A673 (cell line): Measurements from ENCODE around the gene C10orf95. TPM values are rescaled to one million over a fixed set of nuclear protein-coding genes. Genes with fewer than 3 reads are reported as not detected.
"Not testable (repeated sequence)": the region's sequence is repeated elsewhere in the genome, so short reads cannot be mapped to it uniquely, and the experiment has no call there.

Experiments used
- Bru-seq: library from RNA; stranded (reverse); fragments of 400-500 nt; gene quantifications from one replicate; lab custom pipeline; 2021; lab: Mats Ljungman, UMichigan
- BruChase-seq, 2 experiments: library from RNA; stranded (reverse); fragments of 400-500 nt; gene quantifications; one replicate each; lab custom pipeline; 2021; lab: Mats Ljungman, UMichigan
- BruUV-seq: library from RNA; stranded (reverse); fragments of 400-500 nt; replicated peaks from 2 replicates; lab custom pipeline; 2021; lab: Mats Ljungman, UMichigan
- CTCF ChIA-PET: fragments of 300-600 bp; sonication (Branson Sonifier 250); formaldehyde crosslinking; loops from one replicate; lab custom pipeline; 2022; ENCODE audit warnings: antibody characterized with exemption; lab: Charles Lee
- POLR2A ChIA-PET: fragments of 300-600 bp; sonication (Branson Sonifier 250); formaldehyde crosslinking; loops from one replicate; lab custom pipeline; 2022; ENCODE audit warnings: antibody characterized with exemption; ENCODE audit not compliant: low non-redundant PET; lab: Charles Lee
- DNase-seq: peaks from one replicate; pipeline ENCODE4 v3.0.0-alpha.2; 2015; ENCODE audit warnings: low spot score
- H3K27ac ChIP-seq: fragments of 200-600 bp; sonication (generic); 2 replicates; pipeline ENCODE4 v1.5.1; 2016; ENCODE audit warnings: mixed run types, low read depth, mild to moderate bottlenecking, mixed read lengths, antibody characterized with exemption, low read length; ENCODE audit not compliant: poor library complexity, severe bottlenecking
- H3K27me3 ChIP-seq: fragments of 200-600 bp; sonication (generic); replicated peaks from 2 replicates; pipeline ENCODE4 v1.6.1; 2017; ENCODE audit warnings: mixed run types, low read depth, mild to moderate bottlenecking, mixed read lengths, antibody characterized with exemption, low read length; ENCODE audit not compliant: insufficient read depth, poor library complexity
- H3K36me3 ChIP-seq: fragments of 200-600 bp; sonication (generic); 2 replicates; pipeline ENCODE4 v1.6.1; 2016; ENCODE audit warnings: mixed run types, mild to moderate bottlenecking, mixed read lengths, antibody characterized with exemption, low read length; ENCODE audit not compliant: insufficient read depth, poor library complexity, severe bottlenecking
- H3K4me1 ChIP-seq: fragments of 200-600 bp; sonication (generic); 2 replicates; pipeline ENCODE4 v1.6.1; 2017; ENCODE audit warnings: mixed run types, mild to moderate bottlenecking, mixed read lengths, antibody characterized with exemption, low read length; ENCODE audit not compliant: insufficient read depth, poor library complexity, severe bottlenecking
- H3K4me3 ChIP-seq: fragments of 200-600 bp; sonication (generic); 2 replicates; pipeline ENCODE4 v1.5.1; 2016; ENCODE audit warnings: low read depth, mixed run types, mild to moderate bottlenecking, mixed read lengths, low read length; ENCODE audit not compliant: poor library complexity, severe bottlenecking
- H3K9me3 ChIP-seq: fragments of 200-600 bp; sonication (generic); 2 replicates; pipeline ENCODE4 v1.6.1; 2016; ENCODE audit warnings: mixed run types, low read depth, mild to moderate bottlenecking, mixed read lengths, antibody characterized with exemption, low read length; ENCODE audit not compliant: poor library complexity, severe bottlenecking
- EZH2 ChIP-seq: fragments of 200-600 bp; sonication (generic); IDR thresholded peaks from 2 replicates; pipeline ENCODE4 v1.6.1; 2017; ENCODE audit warnings: borderline replicate concordance, low read depth, mild to moderate bottlenecking, mixed read lengths, antibody characterized with exemption, low read length; ENCODE audit not compliant: poor library complexity, severe bottlenecking
- intact Hi-C: fragments of 100-400 bp; cut with micrococcal nuclease; formaldehyde crosslinking; loops from one replicate; pipeline ENCODE4 v1.10.0; 2022; ENCODE audit not compliant: unreplicated experiment
- long read RNA-seq: library from polyadenylated mRNA; stranded (forward); transcript quantifications from one replicate; pipeline ENCODE4 v2.0.0, GENCODE V29; 2022
- total RNA-seq: library from RNA; stranded (reverse); gene quantifications from 2 replicates; pipeline ENCODE4 v1.2.3, GENCODE V29; 2021
- TF ChIP-seq, protein P1 (sequence below): fragments of 300-800, 200-600 bp; sonication (generic); conservative IDR thresholded peaks from 2 replicates; pipeline ENCODE4 v1.5.1; 2017; ENCODE audit warnings: low read depth, mild to moderate bottlenecking, antibody characterized with exemption, low read length, moderate library complexity, mixed read lengths

C10orf95 gene, protein sequence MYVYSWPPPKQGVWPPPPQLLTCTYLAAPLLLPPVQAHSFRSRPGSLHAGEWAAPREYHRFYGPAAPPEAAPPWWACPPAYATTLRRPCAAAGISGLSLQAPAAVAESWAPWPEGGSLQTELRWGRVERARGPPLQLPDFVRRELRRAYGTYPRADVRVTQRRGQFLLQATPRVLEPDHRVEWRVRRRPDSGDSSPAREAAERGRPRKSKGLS
- 0.42 TPM in 1 of 2 replicates, not detected in the other for total RNA-seq
- percentile 24 among the genes with signal in this experiment for Bru-seq, nascent RNA
- not detected for BruChase-seq, experiment 1, labeled RNA remaining after a 2-hour chase
- BruChase-seq, experiment 2, labeled RNA remaining after a 6-hour chase = percentile 20 among the genes with signal in this experiment
- long read RNA-seq, partial matches to known transcripts = 0 of 13 reads
- long read RNA-seq, other reads (novel, unspliced or antisense) = 13 of 13 reads

GRCh38 chr10:102451105-102451969 lies at the start of gene C10orf95:
TSS of gene C10orf95 (minus strand) at chr10:102451543. CDS start at chr10:102451093, 450 bp downstream.
- Histone ChIP-seq H3K27me3 (no peaks in the 10 kb centered on the region), H3K4me1 (peaks cover 6% of the 10 kb centered on the region), H3K36me3 (peaks cover 15% of the 10 kb centered on the region), H3K27ac (peak within 1 kb of the TSS; percentile 82), H3K4me3 (peak within 1 kb of the TSS; percentile 89), H3K9me3 (no peaks in the 10 kb centered on the region)
- DNase-seq = peak; percentile 39
- intact Hi-C loops = no loop called here
- CTCF ChIA-PET = no interaction called here
- BruUV-seq = no TSS peak
- POLR2A ChIA-PET = no interaction called here
- TF ChIP-seq EZH2 = no peak

DNA sequence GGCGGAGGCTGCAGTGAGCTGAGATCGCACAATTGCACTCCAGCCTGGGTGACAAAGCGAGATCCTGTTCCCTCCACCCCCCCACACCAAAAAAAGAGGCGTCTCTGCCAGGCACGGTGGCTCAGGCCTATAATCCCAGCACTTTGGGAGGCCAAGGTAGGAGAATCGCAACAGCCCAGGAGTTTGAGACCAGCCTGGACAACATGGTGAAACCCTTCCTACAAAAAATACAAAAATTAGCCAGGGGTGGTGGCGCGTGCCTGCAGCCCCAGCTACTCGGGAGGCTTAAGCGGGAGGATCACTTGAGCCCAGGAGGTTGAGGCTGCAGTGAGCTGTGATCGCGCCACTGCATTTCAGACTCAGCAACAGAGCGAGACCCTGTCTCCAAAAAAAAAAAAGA lies 49.3 kb upstream of the C10orf95 start:
- CTCF ChIA-PET = interaction anchor here (0.7 kb wide), 1 partner anchor 21 kb away, joined by 4 read pairs; no protein-coding TSS in a partner anchor
- DNase-seq, H3K9me3 ChIP-seq, H3K27me3 ChIP-seq, H3K36me3 ChIP-seq, H3K4me3 ChIP-seq, BruUV-seq, H3K27ac ChIP-seq: not testable (repeated sequence)
- H3K4me1 ChIP-seq = peaks cover 12% of the 10 kb centered on the region
- intact Hi-C loops = loop anchor here (5.0 kb wide), 2 partner anchors 97 to 348 kb away; partner anchors contain the start of gene NOLC1
- POLR2A ChIA-PET = interaction anchor here (0.6 kb wide), 1 partner anchor 609 kb away, joined by 3 read pairs; no protein-coding TSS in a partner anchor

GRCh38 chr10:102499356-102499755 lies 48.0 kb upstream of the C10orf95 start:
- TF ChIP-seq EZH2 = no peak
- TF ChIP-seq, protein P1, sequence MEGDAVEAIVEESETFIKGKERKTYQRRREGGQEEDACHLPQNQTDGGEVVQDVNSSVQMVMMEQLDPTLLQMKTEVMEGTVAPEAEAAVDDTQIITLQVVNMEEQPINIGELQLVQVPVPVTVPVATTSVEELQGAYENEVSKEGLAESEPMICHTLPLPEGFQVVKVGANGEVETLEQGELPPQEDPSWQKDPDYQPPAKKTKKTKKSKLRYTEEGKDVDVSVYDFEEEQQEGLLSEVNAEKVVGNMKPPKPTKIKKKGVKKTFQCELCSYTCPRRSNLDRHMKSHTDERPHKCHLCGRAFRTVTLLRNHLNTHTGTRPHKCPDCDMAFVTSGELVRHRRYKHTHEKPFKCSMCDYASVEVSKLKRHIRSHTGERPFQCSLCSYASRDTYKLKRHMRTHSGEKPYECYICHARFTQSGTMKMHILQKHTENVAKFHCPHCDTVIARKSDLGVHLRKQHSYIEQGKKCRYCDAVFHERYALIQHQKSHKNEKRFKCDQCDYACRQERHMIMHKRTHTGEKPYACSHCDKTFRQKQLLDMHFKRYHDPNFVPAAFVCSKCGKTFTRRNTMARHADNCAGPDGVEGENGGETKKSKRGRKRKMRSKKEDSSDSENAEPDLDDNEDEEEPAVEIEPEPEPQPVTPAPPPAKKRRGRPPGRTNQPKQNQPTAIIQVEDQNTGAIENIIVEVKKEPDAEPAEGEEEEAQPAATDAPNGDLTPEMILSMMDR = no peak
- Histone ChIP-seq H3K9me3 (no peaks in the 10 kb centered on the region), H3K4me3 (no peak overlapping the region), H3K36me3 (no peaks in the 10 kb centered on the region), H3K27ac (no peak overlapping the region), H3K4me1 (peaks cover 6% of the 10 kb centered on the region), H3K27me3 (no peaks in the 10 kb centered on the region)
- POLR2A ChIA-PET = no interaction called here
- no peak for DNase-seq
- CTCF ChIA-PET = no interaction called here
- no TSS peak for BruUV-seq
- intact Hi-C loops = no loop called here

GRCh38 chr10:102497545-102497944 lies 46.2 kb upstream of the C10orf95 start:
- H3K9me3 ChIP-seq = no peaks in the 10 kb centered on the region
- H3K4me1 ChIP-seq = no peaks in the 10 kb centered on the region
- no peak for DNase-seq
- CTCF ChIA-PET = interaction anchor here (0.6 kb wide), 1 partner anchor 99 kb away, joined by 4 read pairs; no protein-coding TSS in a partner anchor
- intact Hi-C loops = no loop called here
- no TSS peak for BruUV-seq
- POLR2A ChIA-PET = no interaction called here
- no peaks in the 10 kb centered on the region for H3K36me3 ChIP-seq
- TF ChIP-seq, protein P1 = no peak
- no peak for TF ChIP-seq EZH2
- no peaks in the 10 kb centered on the region for H3K27me3 ChIP-seq
- no peak overlapping the region for H3K27ac ChIP-seq
- H3K4me3 ChIP-seq = no peak overlapping the region
